Karpas-422 (cell line): ENCODE data around the gene DLEC1. TPM values are rescaled to one million over a fixed set of nuclear protein-coding genes. Genes with fewer than 3 reads are reported as not detected.

Source experiments
- DNase-seq: peaks from one replicate; pipeline ENCODE4 v3.0.0-alpha.2; 2015
- H2AFZ ChIP-seq: fragments of 200-600 bp; sonication (generic); 2 replicates; pipeline ENCODE4 v1.6.1; 2014; ENCODE audit warnings: antibody characterized with exemption, low read length, mixed read lengths
- H3K27ac ChIP-seq: fragments of 200-600 bp; sonication (generic); 2 replicates; pipeline ENCODE4 v1.5.1; 2014; ENCODE audit warnings: mild to moderate bottlenecking, low read length, moderate library complexity
- H3K27me3 ChIP-seq: fragments of 200-600 bp; sonication (generic); 2 replicates; pipeline ENCODE4 v1.6.1; 2014; ENCODE audit warnings: low read length, mixed read lengths
- H3K36me3 ChIP-seq: fragments of 200-600 bp; sonication (generic); 2 replicates; pipeline ENCODE4 v1.6.1; 2014; ENCODE audit warnings: low read length, mixed read lengths; ENCODE audit not compliant: insufficient read depth
- H3K4me1 ChIP-seq: fragments of 200-600 bp; sonication (generic); 2 replicates; pipeline ENCODE4 v1.6.1; 2014; ENCODE audit warnings: mild to moderate bottlenecking, low read length, mixed read lengths
- H3K4me2 ChIP-seq: fragments of 200-600 bp; sonication (generic); 2 replicates; pipeline ENCODE4 v1.6.1; 2014; ENCODE audit warnings: low read length, low read depth, mild to moderate bottlenecking; ENCODE audit not compliant: poor library complexity, severe bottlenecking
- H3K4me3 ChIP-seq: fragments of 200-600 bp; sonication (generic); 2 replicates; pipeline ENCODE4 v1.5.1; 2014; ENCODE audit warnings: mild to moderate bottlenecking, antibody characterized with exemption, low read length, mixed read lengths
- H3K79me2 ChIP-seq: fragments of 200-600 bp; sonication (generic); 2 replicates; pipeline ENCODE4 v1.6.1; 2014; ENCODE audit warnings: mild to moderate bottlenecking, low read length, mixed read lengths
- H3K9ac ChIP-seq: fragments of 200-600 bp; sonication (generic); 2 replicates; pipeline ENCODE4 v1.6.0; 2014; ENCODE audit warnings: low read length
- H3K9me2 ChIP-seq: fragments of 200-600 bp; sonication (generic), shearing (Covaris generic); replicated peaks from 2 replicates; pipeline ENCODE4 v1.6.0; 2014; ENCODE audit warnings: mild to moderate bottlenecking, low read length, moderate library complexity; ENCODE audit not compliant: insufficient read depth
- H3K9me3 ChIP-seq: fragments of 300-700, 200-600 bp; sonication (generic); 2 replicates; pipeline ENCODE4 v1.6.1; 2014; ENCODE audit warnings: low read length, mixed read lengths
- H4K20me1 ChIP-seq: fragments of 200-600 bp; sonication (generic); 2 replicates; pipeline ENCODE4 v1.6.1; 2014; ENCODE audit warnings: mild to moderate bottlenecking, antibody characterized with exemption, low read length, low read depth; ENCODE audit not compliant: insufficient read depth
- total RNA-seq: library from RNA; depleted of rRNA; stranded (reverse); fragments of >200 nt; shearing (Covaris generic); gene quantifications from 2 replicates; pipeline ENCODE4 v1.2.3, GENCODE V29; 2014; ENCODE audit warnings: low replicate concordance

DLEC1 gene
- total RNA-seq, 1 experiment from 2014 or later, result not detected

GRCh38 chr3:38089163-38089562 is 50.2 kb downstream of the DLEC1 start:
- H3K27me3 ChIP-seq, result no peaks in the 10 kb centered on the region
- no peak for DNase-seq
- H3K27ac ChIP-seq, result no peak overlapping the region
- H3K9me3 ChIP-seq, result peaks cover 3% of the 10 kb centered on the region
- no peak overlapping the region for H3K4me2 ChIP-seq
- H4K20me1 ChIP-seq, result no peaks in the 10 kb centered on the region
- no peaks in the 10 kb centered on the region for H3K9me2 ChIP-seq
- H3K9ac ChIP-seq, result no peak overlapping the region
- peaks cover 10% of the 10 kb centered on the region for H3K4me1 ChIP-seq
- H3K79me2 ChIP-seq, result no peaks in the 10 kb centered on the region
- no peaks in the 10 kb centered on the region for H3K36me3 ChIP-seq
- no peak overlapping the region for H2AFZ ChIP-seq
- no peak overlapping the region for H3K4me3 ChIP-seq

- no peak overlapping the region for H3K4me3 ChIP-seq
- H4K20me1 ChIP-seq, result no peaks in the 10 kb centered on the region
- peaks cover 10% of the 10 kb centered on the region for H3K4me1 ChIP-seq
- no peaks in the 10 kb centered on the region for H3K27me3 ChIP-seq
- H2AFZ ChIP-seq, result no peak overlapping the region
- H3K79me2 ChIP-seq, result no peaks in the 10 kb centered on the region
- H3K9me3 ChIP-seq, result no peaks in the 10 kb centered on the region
- H3K36me3 ChIP-seq, result no peaks in the 10 kb centered on the region
- no peak overlapping the region for H3K4me2 ChIP-seq
- H3K9me2 ChIP-seq, result no peaks in the 10 kb centered on the region
- no peak overlapping the region for H3K9ac ChIP-seq
- DNase-seq, result no peak
- no peak overlapping the region for H3K27ac ChIP-seq
These were observed 51.4 kb downstream of the DLEC1 start for GRCh38 chr3:38090453-38090852.

GRCh38 chr3:38094999-38095398 is 56.0 kb downstream of the DLEC1 start:
- H3K9me3 ChIP-seq, result no peaks in the 10 kb centered on the region
- H3K9ac ChIP-seq, result no peak overlapping the region

GRCh38 chr3:38095669-38096483 is 56.9 kb downstream of the DLEC1 start:
- Histone ChIP-seq H3K4me1 (peaks cover 10% of the 10 kb centered on the region), H3K9me3 (no peaks in the 10 kb centered on the region), H3K4me3 (no peak overlapping the region), H3K27me3 (no peaks in the 10 kb centered on the region), H3K36me3 (no peaks in the 10 kb centered on the region), H4K20me1 (no peaks in the 10 kb centered on the region), H3K27ac (no peak overlapping the region), H3K9me2 (no peaks in the 10 kb centered on the region), H3K9ac (no peak overlapping the region), H2AFZ (no peak overlapping the region), H3K79me2 (no peaks in the 10 kb centered on the region), H3K4me2 (no peak overlapping the region)
- DNase-seq, result no peak

More at GRCh38 chr3:38094999-38095398, 56.0 kb downstream of the DLEC1 start:
- Histone ChIP-seq H3K27ac (no peak overlapping the region), H3K9me2 (no peaks in the 10 kb centered on the region), H3K79me2 (no peaks in the 10 kb centered on the region), H3K4me1 (peaks cover 10% of the 10 kb centered on the region), H2AFZ (no peak overlapping the region), H3K4me2 (no peak overlapping the region), H3K27me3 (no peaks in the 10 kb centered on the region), H3K4me3 (no peak overlapping the region), H3K36me3 (no peaks in the 10 kb centered on the region), H4K20me1 (no peaks in the 10 kb centered on the region)
- no peak for DNase-seq

- Histone ChIP-seq H3K36me3 (no peaks in the 10 kb centered on the region), H3K9me2 (no peaks in the 10 kb centered on the region), H3K4me3 (no peak overlapping the region), H3K27ac (no peak overlapping the region), H3K4me2 (no peak overlapping the region), H3K4me1 (peaks cover 7% of the 10 kb centered on the region), H3K9me3 (no peaks in the 10 kb centered on the region), H4K20me1 (no peaks in the 10 kb centered on the region), H3K9ac (no peak overlapping the region), H2AFZ (no peak overlapping the region), H3K27me3 (no peaks in the 10 kb centered on the region), H3K79me2 (no peaks in the 10 kb centered on the region)
- DNase-seq, result no peak
These were observed 58.7 kb downstream of the DLEC1 start for GRCh38 chr3:38097446-38098375.

GRCh38 chr3:38098376-38098723 is 59.3 kb downstream of the DLEC1 start:
- H3K27me3 ChIP-seq, result no peaks in the 10 kb centered on the region
- H2AFZ ChIP-seq, result no peak overlapping the region
- no peaks in the 10 kb centered on the region for H3K9me2 ChIP-seq
- no peak overlapping the region for H3K4me3 ChIP-seq
- no peak overlapping the region for H3K4me2 ChIP-seq
- no peaks in the 10 kb centered on the region for H3K9me3 ChIP-seq
- H4K20me1 ChIP-seq, result no peaks in the 10 kb centered on the region
- peaks cover 7% of the 10 kb centered on the region for H3K4me1 ChIP-seq
- no peak for DNase-seq
- no peaks in the 10 kb centered on the region for H3K36me3 ChIP-seq
- H3K9ac ChIP-seq, result no peak overlapping the region
- no peak overlapping the region for H3K27ac ChIP-seq
- H3K79me2 ChIP-seq, result no peaks in the 10 kb centered on the region

GRCh38 chr3:38099518-38099917 is 60.5 kb downstream of the DLEC1 start:
- no peak overlapping the region for H3K4me3 ChIP-seq
- H3K4me1 ChIP-seq, result peaks cover 7% of the 10 kb centered on the region
- no peak overlapping the region for H3K27ac ChIP-seq
- DNase-seq, result no peak
- H2AFZ ChIP-seq, result no peak overlapping the region
- H3K79me2 ChIP-seq, result no peaks in the 10 kb centered on the region
- no peaks in the 10 kb centered on the region for H3K9me3 ChIP-seq
- H3K9ac ChIP-seq, result no peak overlapping the region
- no peaks in the 10 kb centered on the region for H3K36me3 ChIP-seq
- H4K20me1 ChIP-seq, result no peaks in the 10 kb centered on the region
- H3K27me3 ChIP-seq, result no peaks in the 10 kb centered on the region
- no peaks in the 10 kb centered on the region for H3K9me2 ChIP-seq
- H3K4me2 ChIP-seq, result no peak overlapping the region

- no peak overlapping the region for H3K4me2 ChIP-seq
- 0 out of 2 replicates have a peak, but pooled peaks cover under 1% of the 10 kb centered on the region for H3K9me3 ChIP-seq
- no peak overlapping the region for H3K9ac ChIP-seq
These were observed 61.5 kb downstream of the DLEC1 start for GRCh38 chr3:38100498-38100897.

More at GRCh38 chr3:38100498-38100897, 61.5 kb downstream of the DLEC1 start:
- DNase-seq, result no peak
- H3K4me3 ChIP-seq, result no peak overlapping the region
- H4K20me1 ChIP-seq, result no peaks in the 10 kb centered on the region
- H3K9me2 ChIP-seq, result no peaks in the 10 kb centered on the region
- no peaks in the 10 kb centered on the region for H3K27me3 ChIP-seq
- no peaks in the 10 kb centered on the region for H3K79me2 ChIP-seq
- no peak overlapping the region for H3K27ac ChIP-seq
- peaks cover 7% of the 10 kb centered on the region for H3K4me1 ChIP-seq
- no peak overlapping the region for H2AFZ ChIP-seq
- no peaks in the 10 kb centered on the region for H3K36me3 ChIP-seq
